ENCODE results near the gene PRDM5. TPM values are rescaled to one million over a fixed set of nuclear protein-coding genes. Genes with fewer than 3 reads are reported as not detected.

PRDM5 gene
- total and polyA plus RNA-seq, 9 donors: 8.1 to 53.8 (median 36.3) TPM

Small RNA genes lying within 50 kb of the gene (small RNA-seq; reads per million reads assigned to genes)
- gene RNU6-550P: not detected

Other genes starting within 250 kb of the PRDM5 start
- 10 to 100 TPM; 20.6 to 68.0 (median 46.6) TPM for gene NDNF, start 149.8 kb upstream of the PRDM5 start, total RNA-seq
- gene NDNF, start 149.8 kb upstream of the PRDM5 start, polyA plus RNA-seq: 10 to 100 TPM; 32.6 to 44.6 TPM
- gene TNIP3, start 241.6 kb upstream of the PRDM5 start, total RNA-seq: under 1 TPM in 3 of 7 donors, not detected in 4; 0.12 to 0.60 (median 0.15) TPM
- under 1 TPM; 0.05 to 0.15 TPM for gene TNIP3, start 241.6 kb upstream of the PRDM5 start, polyA plus RNA-seq